ENCODE measurements around the gene ZMYND10. TPM values are rescaled to one million over a fixed set of nuclear protein-coding genes. Genes with fewer than 3 reads are reported as not detected.

The ZMYND10 gene
- total and polyA plus RNA-seq, 2 donors (not counting 3 experiments of a cell fraction or from before 2014, with no cell fraction given), result 0.25 to 0.38 TPM

- TF ChIP-seq CTCF (IDR thresholded peaks at IDR 0.05; ENCODE audit: extremely low read depth in 1 of 2, insufficient read depth in 1 of 2, low read depth in 1 of 2, low read length in 2 of 2), result no peak
- no peak for TF ChIP-seq POLR2AphosphoS5 (IDR thresholded peaks at IDR 0.05; ENCODE audit: insufficient read depth, low read depth, low read length)
- TF ChIP-seq POLR2A (IDR thresholded peaks at IDR 0.05; ENCODE audit: low read depth, low read length), result no peak
- no peak for TF ChIP-seq GATA2 (IDR thresholded peaks at IDR 0.05; ENCODE audit: insufficient read depth, insufficient read length, low read depth, low read length)
- TF ChIP-seq FOS (IDR thresholded peaks at IDR 0.05; ENCODE audit: borderline replicate concordance, insufficient read depth, low read length), result no peak
- no peak for TF ChIP-seq MAX (IDR thresholded peaks at IDR 0.05; ENCODE audit: insufficient read depth, insufficient read length)
- dilution Hi-C loops (cut with MboI; ENCODE audit: extremely low pct_ligation_motif_present, low sequenced_read_pairs), result no loop called here
- peaks cover 43% of the 10 kb centered on the region for H3K79me2 ChIP-seq (ENCODE audit: control insufficient read depth, insufficient read depth, low read length)
- DNase-seq (ENCODE audit: low read depth, low spot score) (no peak), FAIRE-seq (no peak)
- no TSS peak for BruUV-seq (replicated peaks)
- H3K4me2 ChIP-seq (ENCODE audit: insufficient read depth, low read length), result no peak overlapping the region
- H3K36me3 ChIP-seq (ENCODE audit: control insufficient read depth in 2 of 2, extremely low read depth in 1 of 2, insufficient read depth in 2 of 2, low read length in 2 of 2), result peaks cover 8 to 28% of the 10 kb centered on the region in 2 experiments
- peaks cover 6% of the 10 kb centered on the region for H4K20me1 ChIP-seq (replicated peaks; ENCODE audit: control insufficient read depth, extremely low read depth, insufficient read depth, low read length)
- no peak overlapping the region for H3K4me3 ChIP-seq (replicated peaks in 1 of 3; ENCODE audit: insufficient read depth in 1 of 3, low read depth in 1 of 3, low read length in 3 of 3)
- intact Hi-C loops (cut with micrococcal nuclease), result loop anchor here (5.0 kb wide), 1 partner anchor 1037 kb away; the partner anchor contains the start of gene RBM15B
- no peak overlapping the region for H2AFZ ChIP-seq (ENCODE audit: low read depth, low read length)
- H3K27me3 ChIP-seq (ENCODE audit: control insufficient read depth in 2 of 2, insufficient read depth in 2 of 2, low read length in 2 of 2), result no peaks in the 10 kb centered on the region
- H3K4me1 ChIP-seq (ENCODE audit: control insufficient read depth, extremely low read depth, insufficient read depth, low read length), result peaks cover 44% of the 10 kb centered on the region
- H3K9ac ChIP-seq (replicated peaks; ENCODE audit: extremely low read depth, insufficient read depth, low read length), result no peak overlapping the region
- CTCF ChIA-PET, result interaction anchor here (2.5 kb wide), 1 partner anchor 188 kb away, joined by 11 read pairs; no protein-coding TSS in a partner anchor
- H3K9me1 ChIP-seq (replicated peaks; ENCODE audit: control insufficient read depth, extremely low read depth, insufficient read depth, low read length), result no peaks in the 10 kb centered on the region
- no peak overlapping the region for H3K27ac ChIP-seq (ENCODE audit: insufficient read depth, low read depth, low read length)
- POLR2A ChIA-PET, result no interaction called here
- H3K9me3 ChIP-seq (replicated peaks; ENCODE audit: control insufficient read depth, insufficient read depth, low read length), result no peaks in the 10 kb centered on the region
These were observed 9.3 kb upstream of the ZMYND10 start for GRCh38 chr3:50354850-50355249.

Measured in endothelial cell of umbilical vein (primary cell).